ENCODE measurements around the gene BAIAP2. TPM values are rescaled to one million over a fixed set of nuclear protein-coding genes. Genes with fewer than 3 reads are reported as not detected.

The BAIAP2 gene
- total and polyA plus RNA-seq, 7 donors: 6.5 to 52.3 (median 32.6) TPM

DNA sequence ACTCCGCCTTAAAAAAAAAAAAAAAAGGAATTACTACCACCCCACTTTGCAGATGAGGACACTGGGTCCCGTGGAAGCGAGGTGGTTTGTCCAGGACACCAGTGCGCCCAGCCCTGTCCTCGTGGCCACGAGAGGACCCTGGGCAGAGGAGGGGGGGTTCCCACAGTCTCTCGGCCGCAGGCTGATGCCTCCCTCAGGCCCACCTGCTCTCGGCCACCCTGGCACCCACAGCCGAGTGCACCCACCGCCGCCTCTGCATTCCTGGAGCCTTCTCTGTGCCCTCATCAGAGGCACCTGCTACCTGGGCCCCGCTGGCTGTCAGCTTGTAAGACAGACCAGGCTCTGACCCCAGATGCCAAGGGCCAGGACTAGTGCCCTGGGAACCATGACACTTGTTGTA lies 102.3 kb downstream of the BAIAP2 start:
- H3K9me3 ChIP-seq: no peaks in the 10 kb centered on the region
- TF ChIP-seq EP300 (IDR thresholded peaks at IDR 0.05) (no peak), POLR2A (IDR thresholded peaks at IDR 0.05) (no peak), POLR2AphosphoS5 (IDR thresholded peaks at IDR 0.05) (no peak)
- TF ChIP-seq, protein P1, sequence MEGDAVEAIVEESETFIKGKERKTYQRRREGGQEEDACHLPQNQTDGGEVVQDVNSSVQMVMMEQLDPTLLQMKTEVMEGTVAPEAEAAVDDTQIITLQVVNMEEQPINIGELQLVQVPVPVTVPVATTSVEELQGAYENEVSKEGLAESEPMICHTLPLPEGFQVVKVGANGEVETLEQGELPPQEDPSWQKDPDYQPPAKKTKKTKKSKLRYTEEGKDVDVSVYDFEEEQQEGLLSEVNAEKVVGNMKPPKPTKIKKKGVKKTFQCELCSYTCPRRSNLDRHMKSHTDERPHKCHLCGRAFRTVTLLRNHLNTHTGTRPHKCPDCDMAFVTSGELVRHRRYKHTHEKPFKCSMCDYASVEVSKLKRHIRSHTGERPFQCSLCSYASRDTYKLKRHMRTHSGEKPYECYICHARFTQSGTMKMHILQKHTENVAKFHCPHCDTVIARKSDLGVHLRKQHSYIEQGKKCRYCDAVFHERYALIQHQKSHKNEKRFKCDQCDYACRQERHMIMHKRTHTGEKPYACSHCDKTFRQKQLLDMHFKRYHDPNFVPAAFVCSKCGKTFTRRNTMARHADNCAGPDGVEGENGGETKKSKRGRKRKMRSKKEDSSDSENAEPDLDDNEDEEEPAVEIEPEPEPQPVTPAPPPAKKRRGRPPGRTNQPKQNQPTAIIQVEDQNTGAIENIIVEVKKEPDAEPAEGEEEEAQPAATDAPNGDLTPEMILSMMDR (IDR thresholded peaks at IDR 0.05): no peak
- H3K4me3 ChIP-seq: no peak overlapping the region
- H3K27ac ChIP-seq: no peak overlapping the region
- H3K4me1 ChIP-seq: no peaks in the 10 kb centered on the region
- intact Hi-C loops (cut with DNase I): no loop called here
- 88 to 93% methylated on average over 13 of the region's 13 CpGs for WGBS, 2 donors
- H3K27me3 ChIP-seq: no peaks in the 10 kb centered on the region
- no peaks in the 10 kb centered on the region for H3K36me3 ChIP-seq
- no peak for DNase-seq

DNA sequence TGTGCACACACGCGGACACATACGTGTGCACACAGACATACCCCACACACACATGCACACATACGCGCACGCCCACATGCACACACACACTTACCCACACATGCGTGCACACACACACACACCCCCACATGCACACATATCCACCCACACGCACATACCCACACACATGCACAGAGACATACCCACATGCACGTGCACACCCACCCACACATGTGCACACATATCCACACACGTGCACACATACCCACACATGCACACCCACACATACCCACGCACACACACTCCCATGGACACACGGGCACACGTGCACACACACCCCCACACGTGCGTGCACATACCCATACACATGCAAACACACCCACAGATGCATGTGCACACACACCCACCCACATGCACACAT lies 103.1 kb downstream of the BAIAP2 start:
- Histone ChIP-seq H3K4me1 (peaks cover 0 to 8% (median 8%) of the 10 kb centered on the region in 4 donors), H3K27me3 (no peaks in the 10 kb centered on the region), H3K4me3 (no peak overlapping the region), H3K36me3 (no peaks in the 10 kb centered on the region), H3K9me3 (no peaks in the 10 kb centered on the region), H3K27ac (no peak overlapping the region)
- TF ChIP-seq EP300 (IDR thresholded peaks at IDR 0.05) (no peak), POLR2A (IDR thresholded peaks at IDR 0.05) (no peak), POLR2AphosphoS5 (IDR thresholded peaks at IDR 0.05) (no peak)
- TF ChIP-seq, protein P1 (IDR thresholded peaks at IDR 0.05): no peak
- intact Hi-C loops (cut with DNase I): no loop called here
- DNase-seq: no peak
- WGBS, 2 donors: 89 to 95% methylated on average over 15 of the region's 15 CpGs

DNA sequence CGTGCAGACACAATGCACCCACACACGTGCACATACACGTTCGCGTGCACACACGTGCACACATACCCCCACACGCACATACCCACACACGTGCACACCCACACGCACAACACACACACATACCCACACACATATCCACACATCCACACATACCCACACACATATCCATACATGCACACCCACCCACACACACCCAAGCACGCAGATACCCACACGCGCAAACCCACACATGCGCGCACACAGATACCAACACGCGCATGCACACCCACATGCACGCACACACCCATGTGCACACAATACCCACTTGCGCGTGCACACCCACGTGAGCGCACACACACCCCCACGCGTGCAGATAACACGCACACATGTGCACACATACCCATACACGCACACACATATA lies 103.5 kb downstream of the BAIAP2 start:
- H3K9me3 ChIP-seq: no peaks in the 10 kb centered on the region
- no peaks in the 10 kb centered on the region for H3K27me3 ChIP-seq
- 93 to 95% methylated on average over 25 of the region's 25 CpGs for WGBS, 2 donors

DNA sequence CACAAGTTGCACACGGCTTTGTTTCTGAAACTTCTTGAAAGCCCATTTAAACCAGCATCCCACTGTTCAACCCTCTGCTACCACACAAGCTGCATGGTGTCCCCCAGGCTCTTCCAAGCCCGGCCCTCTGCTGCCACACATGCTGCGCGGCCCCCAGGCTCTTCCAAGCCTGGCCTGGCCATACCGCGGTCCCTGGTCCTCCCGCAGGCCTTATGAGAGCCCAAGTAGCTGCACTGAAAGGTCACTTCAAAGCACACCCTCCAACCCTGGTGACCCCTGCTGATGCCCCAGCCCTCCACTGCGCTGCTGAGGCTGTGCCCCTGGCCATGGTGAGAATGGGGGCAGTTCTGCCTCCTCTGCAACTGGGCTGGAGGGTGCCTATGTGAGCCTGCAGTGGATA lies 104.5 kb downstream of the BAIAP2 start:
- Histone ChIP-seq H3K27ac (no peak overlapping the region), H3K9me3 (no peaks in the 10 kb centered on the region), H3K4me3 (no peak overlapping the region), H3K27me3 (no peaks in the 10 kb centered on the region), H3K4me1 (peaks cover 0 to 9% (median 9%) of the 10 kb centered on the region in 4 donors), H3K36me3 (no peaks in the 10 kb centered on the region)
- intact Hi-C loops (cut with DNase I): no loop called here
- WGBS, 2 donors: 90 to 94% methylated on average over 8 of the region's 8 CpGs
- TF ChIP-seq POLR2AphosphoS5 (IDR thresholded peaks at IDR 0.05) (no peak), EP300 (IDR thresholded peaks at IDR 0.05) (no peak), POLR2A (IDR thresholded peaks at IDR 0.05) (no peak)
- TF ChIP-seq, protein P1 (IDR thresholded peaks at IDR 0.05): no peak
- no peak for DNase-seq

More for the DNA sequence above, 103.5 kb downstream of the BAIAP2 start:
- no peak for DNase-seq
- peaks cover 0 to 9% (median 9%) of the 10 kb centered on the region in 4 donors for H3K4me1 ChIP-seq
- TF ChIP-seq, protein P1 (IDR thresholded peaks at IDR 0.05): no peak
- TF ChIP-seq EP300 (IDR thresholded peaks at IDR 0.05): no peak
- no peak for TF ChIP-seq POLR2A (IDR thresholded peaks at IDR 0.05)
- no peak for TF ChIP-seq POLR2AphosphoS5 (IDR thresholded peaks at IDR 0.05)
- no peaks in the 10 kb centered on the region for H3K36me3 ChIP-seq
- no peak overlapping the region for H3K4me3 ChIP-seq
- intact Hi-C loops (cut with DNase I): no loop called here
- no peak overlapping the region for H3K27ac ChIP-seq

- 26 to 72% methylated on average over 8 of the region's 8 CpGs for whole genome bisulfite sequencing, 2 donors
- no peak overlapping the region for H3K27ac ChIP-seq
- TF ChIP-seq POLR2AphosphoS5 (IDR thresholded peaks at IDR 0.05): no peak
- TF ChIP-seq, protein P1 (IDR thresholded peaks at IDR 0.05): no peak
- no peak for TF ChIP-seq POLR2A (IDR thresholded peaks at IDR 0.05)
- TF ChIP-seq EP300 (IDR thresholded peaks at IDR 0.05): no peak
- H3K27me3 ChIP-seq: no peaks in the 10 kb centered on the region
- intact Hi-C loops (cut with DNase I): loop anchor here (5.0 to 10.0 kb wide), 2 partner anchors 62 to 465 kb away; no protein-coding TSS in a partner anchor
- H3K4me1 ChIP-seq: peaks cover 0 to 9% (median 9%) of the 10 kb centered on the region in 4 donors
- H3K4me3 ChIP-seq: no peak overlapping the region
- no peaks in the 10 kb centered on the region for H3K36me3 ChIP-seq
- H3K9me3 ChIP-seq: no peaks in the 10 kb centered on the region
- DNase-seq: no peak
Measured at GRCh38 chr17:81140018-81140417, 105.1 kb downstream of the BAIAP2 start.
